ENCODE measurements around the gene MPV17L. TPM values are rescaled to one million over a fixed set of nuclear protein-coding genes. Genes with fewer than 3 reads are reported as not detected.
"Not testable (repeated sequence)": the region's sequence is repeated elsewhere in the genome, so short reads cannot be mapped to it uniquely, and the experiment has no call there.

The MPV17L gene
- total RNA-seq, 1 experiment from 2014 or later, result 11.5 TPM

DNA sequence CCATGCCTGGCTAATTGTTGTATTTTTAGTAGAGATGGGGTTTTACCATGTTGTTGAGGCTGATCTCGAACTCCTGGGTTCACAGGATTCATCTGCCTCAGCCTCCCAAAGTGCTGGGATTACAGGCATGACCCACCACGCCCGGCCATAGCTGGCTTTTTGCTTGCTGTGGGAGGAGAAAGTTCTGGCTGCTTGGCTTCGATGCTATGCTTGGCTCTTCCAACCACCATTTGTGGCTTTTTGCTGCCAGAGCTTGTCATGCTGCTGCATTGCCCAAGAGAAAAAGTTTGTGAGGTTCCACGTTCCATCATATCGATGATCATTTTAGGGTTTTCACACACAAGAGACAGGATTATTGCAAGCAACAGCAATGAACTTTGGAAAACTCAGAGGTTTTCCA lies 55.1 kb downstream of the MPV17L start:
- H3K9me3 Mint-ChIP-seq (ENCODE audit: low read depth, unreplicated experiment), result no peaks in the 10 kb centered on the region
- no peaks in the 10 kb centered on the region for H3K36me3 Mint-ChIP-seq (ENCODE audit: insufficient read depth, unreplicated experiment)
- intact Hi-C loops (cut with micrococcal nuclease; ENCODE audit: unreplicated experiment), result no loop called here
- H3K27ac Mint-ChIP-seq (ENCODE audit: unreplicated experiment), result no peak overlapping the region
- H3K4me3 Mint-ChIP-seq (ENCODE audit: low read depth, unreplicated experiment), result no peak overlapping the region
- TF ChIP-seq, protein P1, sequence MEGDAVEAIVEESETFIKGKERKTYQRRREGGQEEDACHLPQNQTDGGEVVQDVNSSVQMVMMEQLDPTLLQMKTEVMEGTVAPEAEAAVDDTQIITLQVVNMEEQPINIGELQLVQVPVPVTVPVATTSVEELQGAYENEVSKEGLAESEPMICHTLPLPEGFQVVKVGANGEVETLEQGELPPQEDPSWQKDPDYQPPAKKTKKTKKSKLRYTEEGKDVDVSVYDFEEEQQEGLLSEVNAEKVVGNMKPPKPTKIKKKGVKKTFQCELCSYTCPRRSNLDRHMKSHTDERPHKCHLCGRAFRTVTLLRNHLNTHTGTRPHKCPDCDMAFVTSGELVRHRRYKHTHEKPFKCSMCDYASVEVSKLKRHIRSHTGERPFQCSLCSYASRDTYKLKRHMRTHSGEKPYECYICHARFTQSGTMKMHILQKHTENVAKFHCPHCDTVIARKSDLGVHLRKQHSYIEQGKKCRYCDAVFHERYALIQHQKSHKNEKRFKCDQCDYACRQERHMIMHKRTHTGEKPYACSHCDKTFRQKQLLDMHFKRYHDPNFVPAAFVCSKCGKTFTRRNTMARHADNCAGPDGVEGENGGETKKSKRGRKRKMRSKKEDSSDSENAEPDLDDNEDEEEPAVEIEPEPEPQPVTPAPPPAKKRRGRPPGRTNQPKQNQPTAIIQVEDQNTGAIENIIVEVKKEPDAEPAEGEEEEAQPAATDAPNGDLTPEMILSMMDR (IDR thresholded peaks at IDR 0.05; ENCODE audit: unreplicated experiment), result no peak
- no peak for DNase-seq
- peaks cover 21% of the 10 kb centered on the region for H3K4me1 Mint-ChIP-seq (ENCODE audit: low read depth, unreplicated experiment)
- no peaks in the 10 kb centered on the region for H3K27me3 Mint-ChIP-seq (ENCODE audit: unreplicated experiment)
- BruUV-seq (replicated peaks), result no TSS peak
- CTCF ChIA-PET, result interaction anchor here (1.0 kb wide), 1 partner anchor 100 kb away, joined by 4 read pairs; no protein-coding TSS in a partner anchor

DNA sequence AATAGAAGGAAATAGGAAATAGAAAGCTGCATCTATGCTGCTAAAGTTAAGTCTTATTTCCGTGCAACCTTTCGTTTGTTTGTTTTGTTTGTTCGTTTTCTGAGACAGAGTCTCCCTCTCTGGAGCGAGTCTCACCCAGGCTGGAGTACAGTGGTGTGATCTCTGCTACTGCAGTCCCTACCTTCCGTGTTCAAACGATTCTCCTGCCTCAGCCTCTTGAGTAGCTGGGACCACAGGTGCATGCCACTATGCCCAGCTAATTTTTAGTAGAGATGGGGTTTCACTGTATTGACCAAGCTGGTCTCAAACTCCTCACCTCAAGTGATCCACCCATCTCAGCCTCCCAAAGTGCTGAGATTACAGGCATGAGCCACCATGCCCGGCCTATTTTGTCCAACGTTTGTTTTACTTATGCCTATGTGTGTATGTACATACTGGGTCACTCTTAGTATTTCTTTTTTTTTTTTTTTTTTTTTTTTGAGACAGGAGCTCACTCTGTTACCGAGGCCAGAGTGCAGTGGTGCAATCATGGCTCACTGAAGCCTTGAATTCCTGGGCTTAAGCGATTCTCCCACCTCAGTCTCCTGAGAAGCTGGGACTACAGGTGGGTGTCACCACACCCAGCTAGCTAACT lies 55.7 kb downstream of the MPV17L start:
- Mint-ChIP-seq H3K27ac (ENCODE audit: unreplicated experiment) (no peak overlapping the region), H3K9me3 (ENCODE audit: low read depth, unreplicated experiment) (no peaks in the 10 kb centered on the region), H3K4me3 (ENCODE audit: low read depth, unreplicated experiment) (no peak overlapping the region), H3K4me1 (ENCODE audit: low read depth, unreplicated experiment) (peaks cover 27% of the 10 kb centered on the region), H3K36me3 (ENCODE audit: insufficient read depth, unreplicated experiment) (no peaks in the 10 kb centered on the region), H3K27me3 (ENCODE audit: unreplicated experiment) (no peaks in the 10 kb centered on the region)
- intact Hi-C loops (cut with micrococcal nuclease; ENCODE audit: unreplicated experiment), result no loop called here
- CTCF ChIA-PET, result interaction anchor here (0.6 to 1.0 kb wide), 2 partner anchors 99 to 753 kb away, joined by 3 to 4 read pairs; no protein-coding TSS in a partner anchor
- TF ChIP-seq, protein P1 (IDR thresholded peaks at IDR 0.05; ENCODE audit: unreplicated experiment), result no peak
- BruUV-seq (replicated peaks), result no TSS peak
- DNase-seq, result no peak

DNA sequence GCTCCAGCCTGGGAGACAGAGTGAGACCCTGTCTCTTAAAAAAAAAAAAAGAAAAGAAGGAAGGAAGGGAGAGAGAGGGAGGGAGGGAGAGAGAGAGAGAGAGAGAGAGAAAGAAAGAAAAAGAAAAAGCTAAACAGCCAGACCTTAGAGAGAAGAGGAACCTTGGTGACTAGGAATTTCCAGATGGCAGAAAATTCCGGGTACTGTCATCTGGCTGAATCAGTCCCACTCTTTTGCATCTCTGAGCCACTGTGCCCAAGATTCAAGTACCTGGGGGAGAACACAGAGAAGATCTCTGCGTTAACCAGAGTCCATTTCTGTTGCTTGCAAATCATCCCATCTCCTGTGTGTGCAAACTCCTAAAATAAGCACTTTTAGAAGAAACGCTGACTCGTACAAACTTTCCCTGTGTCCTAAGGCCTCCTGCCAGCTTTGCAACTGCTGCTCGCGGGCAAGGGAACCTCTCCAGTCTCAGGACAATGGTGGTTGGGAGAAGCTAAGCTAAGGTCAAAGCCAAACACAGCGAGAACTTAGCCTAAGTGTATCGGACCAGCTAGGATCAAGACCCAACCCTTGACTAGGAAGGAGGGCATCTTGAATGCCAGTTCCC lies 56.8 kb downstream of the MPV17L start:
- H3K9me3 Mint-ChIP-seq (ENCODE audit: low read depth, unreplicated experiment), result no peaks in the 10 kb centered on the region
- TF ChIP-seq, protein P1 (IDR thresholded peaks at IDR 0.05; ENCODE audit: unreplicated experiment), result no peak
- no peak for DNase-seq
- no peak overlapping the region for H3K27ac Mint-ChIP-seq (ENCODE audit: unreplicated experiment)
- no peaks in the 10 kb centered on the region for H3K27me3 Mint-ChIP-seq (ENCODE audit: unreplicated experiment)
- H3K4me3 Mint-ChIP-seq (ENCODE audit: low read depth, unreplicated experiment), result no peak overlapping the region
- no TSS peak for BruUV-seq (replicated peaks)
- CTCF ChIA-PET, result no interaction called here
- H3K36me3 Mint-ChIP-seq (ENCODE audit: insufficient read depth, unreplicated experiment), result no peaks in the 10 kb centered on the region
- intact Hi-C loops (cut with micrococcal nuclease; ENCODE audit: unreplicated experiment), result no loop called here
- H3K4me1 Mint-ChIP-seq (ENCODE audit: low read depth, unreplicated experiment), result peaks cover 28% of the 10 kb centered on the region

GRCh38 chr16:15453296-15453695 lies 57.7 kb downstream of the MPV17L start:
- not testable (repeated sequence) for H3K4me3 Mint-ChIP-seq (ENCODE audit: low read depth, unreplicated experiment); H3K9me3 Mint-ChIP-seq (ENCODE audit: low read depth, unreplicated experiment)

GRCh38 chr16:15454933-15455332 lies 59.4 kb downstream of the MPV17L start:
- H3K4me3 Mint-ChIP-seq (ENCODE audit: low read depth, unreplicated experiment); BruUV-seq (replicated peaks); intact Hi-C loops (cut with micrococcal nuclease; ENCODE audit: unreplicated experiment); H3K36me3 Mint-ChIP-seq (ENCODE audit: insufficient read depth, unreplicated experiment); H3K9me3 Mint-ChIP-seq (ENCODE audit: low read depth, unreplicated experiment); H3K27me3 Mint-ChIP-seq (ENCODE audit: unreplicated experiment); H3K27ac Mint-ChIP-seq (ENCODE audit: unreplicated experiment); DNase-seq: not testable (repeated sequence)
- CTCF ChIA-PET, result interaction anchor here (0.6 to 1.0 kb wide), 2 partner anchors 11 to 689 kb away, joined by 3 to 4 read pairs; no protein-coding TSS in a partner anchor
- peaks cover 28% of the 10 kb centered on the region for H3K4me1 Mint-ChIP-seq (ENCODE audit: low read depth, unreplicated experiment)

More at GRCh38 chr16:15453296-15453695, 57.7 kb downstream of the MPV17L start:
- H3K27ac Mint-ChIP-seq (ENCODE audit: unreplicated experiment); CTCF ChIA-PET; intact Hi-C loops (cut with micrococcal nuclease; ENCODE audit: unreplicated experiment); H3K27me3 Mint-ChIP-seq (ENCODE audit: unreplicated experiment); H3K36me3 Mint-ChIP-seq (ENCODE audit: insufficient read depth, unreplicated experiment); DNase-seq; BruUV-seq (replicated peaks): not testable (repeated sequence)
- H3K4me1 Mint-ChIP-seq (ENCODE audit: low read depth, unreplicated experiment), result peaks cover 28% of the 10 kb centered on the region

All from Calu3 (cell line).